Measurements from ENCODE around the gene LRRTM4. TPM values are rescaled to one million over a fixed set of nuclear protein-coding genes. Genes with fewer than 3 reads are reported as not detected.

Gene LRRTM4
- polyA plus RNA-seq, 5 donors = 1.1 to 3.4 (median 2.3) TPM

GRCh38 chr2:77479395-77479794, 42.8 kb downstream of the LRRTM4 start:
- no peak for DNase-seq

- no peak for DNase-seq
Observed at GRCh38 chr2:77470096-77470495, 52.1 kb downstream of the LRRTM4 start.

DNA sequence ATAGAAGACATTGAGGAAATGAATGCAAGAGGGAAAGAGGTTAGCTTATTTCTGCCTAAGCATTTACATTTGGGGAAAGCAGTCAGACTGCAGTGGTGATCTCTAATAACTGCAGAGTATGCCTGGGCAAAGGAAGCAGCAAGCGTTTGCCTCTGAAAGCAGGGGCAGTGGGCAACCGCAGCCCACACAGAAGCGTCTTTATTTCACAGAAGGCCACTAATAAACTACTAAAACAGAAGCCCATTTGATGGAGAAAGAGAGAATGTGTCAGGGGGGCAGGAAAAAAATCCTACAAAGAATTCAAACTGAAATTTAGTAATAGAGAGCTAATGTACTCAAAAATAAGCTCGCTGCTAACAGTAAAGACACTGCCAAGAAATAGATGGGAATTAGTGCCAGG, 53.1 kb downstream of the LRRTM4 start:
- DNase-seq = no peak

DNA sequence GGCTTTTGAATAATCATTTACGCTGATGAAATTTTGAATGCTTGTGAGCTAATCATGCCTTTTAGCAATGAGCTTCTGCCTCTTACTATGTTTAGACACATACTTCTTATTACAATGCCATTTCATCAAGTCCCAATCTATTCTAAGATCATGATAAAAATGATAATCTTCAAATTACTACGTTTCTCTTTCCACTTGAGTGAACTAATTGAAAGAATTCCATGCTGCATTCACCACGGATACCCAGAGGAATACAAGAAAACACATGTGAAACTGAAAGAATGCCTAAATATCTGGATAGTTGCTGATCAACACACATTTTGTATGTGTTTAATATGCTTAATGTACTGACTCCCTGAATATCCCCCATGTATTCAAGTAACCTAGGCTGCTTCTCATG, 62.3 kb downstream of the LRRTM4 start:
- peak; percentile 5 to 6 for DNase-seq

- no peak for DNase-seq
Observed at GRCh38 chr2:77458216-77458615, 64.0 kb downstream of the LRRTM4 start.

- no peak for DNase-seq
Observed at GRCh38 chr2:77457665-77458064, 64.5 kb downstream of the LRRTM4 start.

GRCh38 chr2:77443076-77443475, 79.1 kb downstream of the LRRTM4 start:
- DNase-seq = no peak

DNA sequence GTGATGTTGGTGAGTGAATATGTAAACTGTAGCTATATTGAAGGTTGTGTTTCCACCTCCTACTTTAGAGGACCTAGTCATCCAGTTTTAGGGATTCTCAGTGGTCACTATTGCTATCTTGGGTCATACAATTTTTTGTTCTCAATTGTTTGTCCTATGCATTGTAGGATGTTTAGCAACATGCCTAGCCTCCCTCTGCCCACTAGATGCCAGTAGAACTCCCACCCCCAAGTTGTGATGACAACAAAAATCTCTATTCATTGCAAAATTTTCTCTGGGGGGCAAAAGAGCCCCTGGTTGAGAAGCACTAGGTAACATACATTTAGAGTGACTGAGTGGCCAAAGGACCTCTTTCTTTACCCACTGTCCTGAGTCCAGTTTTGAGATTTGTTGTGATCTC, 87.3 kb downstream of the LRRTM4 start:
- DNase-seq = no peak

GRCh38 chr2:77428946-77429345, 93.2 kb downstream of the LRRTM4 start:
- DNase-seq = no peak

GRCh38 chr2:77421971-77422370, 100.2 kb downstream of the LRRTM4 start:
- DNase-seq = no peak

GRCh38 chr2:77418537-77418936, 103.6 kb downstream of the LRRTM4 start:
- no peak for DNase-seq

GRCh38 chr2:77404189-77404588, 118.0 kb downstream of the LRRTM4 start:
- no peak for DNase-seq

- peak; percentile 36 to 43 for DNase-seq
Observed at GRCh38 chr2:77398970-77399600, 123.1 kb downstream of the LRRTM4 start.

- no peak for DNase-seq
Observed at GRCh38 chr2:77397763-77398162, 124.4 kb downstream of the LRRTM4 start.

DNA sequence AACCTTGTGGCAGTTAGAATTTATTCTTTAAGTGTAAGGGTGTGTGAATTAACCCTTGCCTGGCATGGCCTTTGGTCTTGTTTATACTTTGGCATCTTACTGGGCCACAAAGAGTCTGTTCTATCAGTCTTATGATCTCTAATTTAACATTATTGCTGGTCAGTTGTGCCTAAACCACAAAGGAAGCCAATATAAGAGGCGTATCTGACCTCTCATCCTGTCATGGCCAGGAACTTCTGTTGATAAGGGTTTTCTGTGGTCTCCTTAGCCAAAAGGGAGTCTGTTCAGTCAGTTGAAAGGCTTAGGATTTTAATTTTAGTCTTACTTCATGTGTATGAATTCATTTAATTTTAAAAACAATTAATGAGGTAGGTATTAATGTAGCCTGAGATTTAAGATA, 127.2 kb downstream of the LRRTM4 start:
- DNase-seq = no peak

- no peak for DNase-seq
Observed at GRCh38 chr2:77391119-77391518, 131.1 kb downstream of the LRRTM4 start.

GRCh38 chr2:77387324-77387723, 134.9 kb downstream of the LRRTM4 start:
- no peak for DNase-seq

- DNase-seq = peak; percentile 56 to 69
Observed at GRCh38 chr2:77372636-77373035, 149.5 kb downstream of the LRRTM4 start.

GRCh38 chr2:77370511-77370910, 151.7 kb downstream of the LRRTM4 start:
- DNase-seq = peak in 1 of 2 donors; percentile 14

DNA sequence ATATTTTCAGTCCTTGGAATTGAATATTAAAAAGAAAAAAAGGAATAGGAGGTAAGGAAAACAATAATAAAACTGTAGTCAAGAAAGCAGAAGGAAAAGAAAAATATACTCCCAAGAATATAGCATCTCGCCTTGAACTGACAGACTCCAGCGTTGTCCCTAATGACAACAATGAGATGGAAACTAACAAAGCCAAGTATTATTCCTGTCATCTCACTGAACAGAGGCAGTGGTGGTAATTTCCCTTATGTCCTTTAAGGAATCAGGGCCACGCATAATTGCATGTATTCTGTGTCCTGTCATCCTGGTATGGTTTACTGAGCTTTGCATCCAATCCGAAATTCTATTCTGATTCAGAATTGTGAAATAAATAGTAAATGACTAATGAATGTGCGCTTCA, 158.9 kb downstream of the LRRTM4 start:
- DNase-seq = no peak

DNA sequence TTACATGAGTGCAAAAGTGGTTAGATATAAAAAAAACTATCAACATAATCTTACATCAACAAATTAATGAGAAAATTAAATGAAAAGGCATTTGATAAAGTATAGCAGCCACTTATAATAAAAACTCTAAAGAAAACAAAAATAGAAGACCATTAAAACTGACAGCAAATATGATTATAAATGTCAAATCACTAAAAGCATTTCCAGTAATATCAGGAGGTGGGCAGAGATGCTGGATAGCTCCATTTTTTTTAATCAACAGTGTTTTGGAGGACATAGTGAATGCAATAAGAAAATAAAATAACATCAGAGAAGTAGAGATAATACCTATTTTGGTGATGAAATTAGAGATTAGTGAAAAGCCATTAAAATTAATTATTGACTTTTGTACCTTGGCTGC, 173.4 kb downstream of the LRRTM4 start:
- no peak for DNase-seq

DNA sequence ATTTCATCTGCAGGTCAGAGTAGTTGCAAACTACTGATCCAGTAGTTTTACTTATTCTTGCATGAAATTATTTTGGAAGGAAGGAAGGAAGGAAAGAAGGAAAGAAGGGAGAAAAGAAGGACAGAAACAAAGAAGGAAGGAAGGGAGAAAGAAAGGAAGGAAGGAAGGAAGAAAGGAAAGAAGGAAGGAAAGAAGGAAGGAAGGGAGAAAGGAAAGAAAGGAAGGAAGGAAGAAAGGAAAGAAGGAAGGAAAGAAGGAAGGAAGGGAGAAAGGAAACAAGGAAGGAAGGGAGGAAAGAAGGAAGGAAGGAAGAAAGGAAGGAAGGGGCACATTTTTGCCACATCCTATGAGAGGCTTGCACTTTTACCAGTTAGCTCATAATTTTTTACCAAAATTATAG, 186.2 kb downstream of the LRRTM4 start:
- DNase-seq = no peak

- no peak for DNase-seq
Observed at GRCh38 chr2:77328134-77328931, 193.8 kb downstream of the LRRTM4 start.

- no peak for DNase-seq
Observed at GRCh38 chr2:77325395-77325794, 196.8 kb downstream of the LRRTM4 start.

All from right lung (tissue), 5 donors.